ENCODE results near the gene LARGE1. TPM values are rescaled to one million over a fixed set of nuclear protein-coding genes. Genes with fewer than 3 reads are reported as not detected.

The LARGE1 gene
- total and polyA plus RNA-seq, 2 of the 13 experiments (the other 11 are each of a cell fraction or from before 2014, with no cell fraction given) = 8.4 to 11.0 TPM

- TF ChIP-seq ZNF10 (CRISPR knock-in tag; IDR thresholded peaks at IDR 0.05; ENCODE audit: borderline replicate concordance, low read depth) = no peak
- no peak for TF ChIP-seq MEIS1 (CRISPR knock-in tag; IDR thresholded peaks at IDR 0.05; ENCODE audit: borderline replicate concordance)
- TF ChIP-seq RFX5 (IDR thresholded peaks at IDR 0.05; ENCODE audit: low read depth, low read length) = no peak
- no peak for TF ChIP-seq KMT2B (CRISPR knock-in tag; IDR thresholded peaks at IDR 0.05)
- TF ChIP-seq FOXO4 (CRISPR knock-in tag; conservative IDR thresholded peaks at IDR 0.05) = no peak
- no peak for TF ChIP-seq ZNF382 (CRISPR knock-in tag; IDR thresholded peaks at IDR 0.05; ENCODE audit: borderline replicate concordance)
- peak; percentile 77; the same call in 1 of the 2 replicates for TF ChIP-seq PPARG (CRISPR knock-in tag; conservative IDR thresholded peaks at IDR 0.05)
- no peak for TF ChIP-seq FOSL1 (CRISPR knock-in tag; IDR thresholded peaks at IDR 0.05; ENCODE audit: borderline replicate concordance)
- no peak for TF ChIP-seq ZFP82 (CRISPR knock-in tag; IDR thresholded peaks at IDR 0.05; ENCODE audit: borderline replicate concordance)
- TF ChIP-seq YY1 (IDR thresholded peaks at IDR 0.05; ENCODE audit: insufficient read depth, insufficient replicate concordance, low read depth, low read length) = peak; percentile 45
- 0 out of 2 replicates have a peak, but pooled peaks have one; percentile 56 for TF ChIP-seq ATF7-NPFF (CRISPR knock-in tag; IDR thresholded peaks at IDR 0.05; ENCODE audit: low read depth)
- TF ChIP-seq ZNF775 (CRISPR knock-in tag; IDR thresholded peaks at IDR 0.05; ENCODE audit: borderline replicate concordance) = no peak
- TF ChIP-seq CTCF (CRISPR knock-in tag; IDR thresholded peaks at IDR 0.05) = peak; percentile 99
- TF ChIP-seq ZNF431 (CRISPR knock-in tag; IDR thresholded peaks at IDR 0.05; ENCODE audit: borderline replicate concordance, low read depth) = no peak
- TF ChIP-seq HES4 (CRISPR knock-in tag; IDR thresholded peaks at IDR 0.05; ENCODE audit: borderline replicate concordance) = no peak
- no peak for TF ChIP-seq ZNF660 (CRISPR knock-in tag; IDR thresholded peaks at IDR 0.05; ENCODE audit: borderline replicate concordance, low read depth)
- TF ChIP-seq SMYD3 (CRISPR knock-in tag; IDR thresholded peaks at IDR 0.05) = no peak
- TF ChIP-seq KDM2A (CRISPR knock-in tag; IDR thresholded peaks at IDR 0.05; ENCODE audit: borderline replicate concordance, low read depth) = no peak; the same call in 1 of the 2 replicates
- TF ChIP-seq PREB (CRISPR knock-in tag; IDR thresholded peaks at IDR 0.05) = no peak
- no peak for TF ChIP-seq PHF8 (CRISPR knock-in tag; IDR thresholded peaks at IDR 0.05)
- no peak for TF ChIP-seq MEIS2 (CRISPR knock-in tag; IDR thresholded peaks at IDR 0.05)
- TF ChIP-seq ZBTB34 (CRISPR knock-in tag; IDR thresholded peaks at IDR 0.05) = no peak
- no peak for TF ChIP-seq NR2F6 (IDR thresholded peaks at IDR 0.05)
- peak; percentile 48; the same call in 1 of the 2 replicates for TF ChIP-seq NR2F6 (CRISPR knock-in tag; IDR thresholded peaks at IDR 0.05)
- TF ChIP-seq ZNF740 (CRISPR knock-in tag; IDR thresholded peaks at IDR 0.05) = no peak
- no peak for TF ChIP-seq MAFG (CRISPR knock-in tag; IDR thresholded peaks at IDR 0.05)
These were observed 618.2 kb downstream of the LARGE1 start (continued) for GRCh38 chr22:33302049-33302545.
